Measurements from ENCODE around the gene PAPOLB. TPM values are rescaled to one million over a fixed set of nuclear protein-coding genes. Genes with fewer than 3 reads are reported as not detected.

PAPOLB gene
- total and polyA plus RNA-seq, 2 of the 8 experiments (the other 6 are each of a cell fraction or from before 2014, with no cell fraction given): 0.02 to 0.15 TPM

DNA sequence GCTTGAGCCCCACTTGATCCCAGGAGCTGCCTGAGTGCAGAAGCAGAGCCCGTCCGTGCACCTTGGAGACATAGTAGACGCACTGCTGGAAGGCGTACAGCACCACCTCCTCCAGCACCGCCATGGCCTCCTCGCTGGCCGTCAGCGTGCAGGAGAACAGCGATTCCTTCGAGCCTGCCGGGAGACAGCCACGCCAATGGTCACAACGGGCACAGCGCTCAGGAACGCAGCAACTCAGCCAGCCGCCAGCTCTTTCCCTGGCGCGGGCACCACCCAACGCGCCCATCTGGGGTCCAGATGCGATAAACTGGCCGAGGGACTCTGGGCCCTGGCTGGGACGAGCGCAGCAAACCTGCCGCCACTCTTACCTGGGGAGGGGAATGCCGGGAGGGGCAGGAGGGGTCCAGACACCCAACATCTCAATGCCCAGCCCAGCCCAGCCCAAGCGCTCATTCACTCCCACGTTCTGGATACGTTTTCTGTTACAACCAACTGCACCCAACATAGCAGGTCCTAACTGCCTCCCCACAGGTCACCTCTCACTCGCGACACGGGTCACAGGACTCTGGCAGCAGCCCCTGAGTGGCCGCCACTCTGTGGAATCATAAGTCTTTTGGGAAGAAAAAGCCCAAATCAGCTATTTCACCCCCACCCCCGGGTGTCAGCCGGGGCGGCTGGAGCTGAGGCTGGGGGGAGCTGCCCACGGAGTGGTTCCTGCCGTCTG is 44.5 kb downstream of the PAPOLB start:
- CTCF ChIA-PET (ENCODE audit: partially characterized antibody): interaction anchor here (0.7 to 4.8 kb wide), 9 partner anchors 12 to 65 kb away, joined by 3 to 59 read pairs (median 4); no protein-coding TSS in a partner anchor

More for the DNA sequence above, 44.5 kb downstream of the PAPOLB start:
- Histone ChIP-seq H3K4ac (replicated peaks; ENCODE audit: insufficient read length, low read depth, low read length) (no peak overlapping the region), H2BK15ac (ENCODE audit: low read length) (no peak overlapping the region), H2BK5ac (ENCODE audit: low read depth, low read length) (no peak overlapping the region), H4K91ac (replicated peaks; ENCODE audit: insufficient read length, low read length) (no peak overlapping the region), H2AK5ac (ENCODE audit: low read depth, low read length) (no peak overlapping the region), H3K23me2 (ENCODE audit: low read depth, low read length) (no peaks in the 10 kb centered on the region), H3K23ac (ENCODE audit: insufficient read length) (no peak overlapping the region), H4K8ac (ENCODE audit: extremely low read depth, insufficient read depth, low read length) (no peak overlapping the region), H2AFZ (ENCODE audit: low read length) (no peak overlapping the region), H3K4me1 (replicated peaks in 1 of 4; ENCODE audit: control insufficient read depth in 3 of 4, insufficient read depth in 4 of 4, low read length in 3 of 4) (no peaks in the 10 kb centered on the region), H3K79me2 (ENCODE audit: control insufficient read depth in 1 of 2, insufficient read depth in 2 of 2, low read length in 2 of 2) (no peaks in the 10 kb centered on the region), H3K27me3 (replicated peaks in 1 of 4; ENCODE audit: control insufficient read depth in 3 of 4, extremely low read depth in 1 of 4, insufficient read depth in 3 of 4, low read length in 3 of 4) (no peaks in the 10 kb centered on the region), H3K4me2 (ENCODE audit: insufficient read depth in 1 of 2, low read depth in 2 of 2, low read length in 2 of 2) (no peak overlapping the region), H3K36me3 (ENCODE audit: control insufficient read depth in 2 of 4, insufficient read depth in 4 of 4, low read length in 3 of 4) (no peaks in the 10 kb centered on the region), H2BK12ac (ENCODE audit: low read depth, low read length) (no peak overlapping the region), H4K20me1 (replicated peaks in 1 of 2; ENCODE audit: control insufficient read depth in 1 of 2, insufficient read depth in 2 of 2, low read length in 2 of 2) (peaks cover 0 to 2% of the 10 kb centered on the region in 2 experiments), H3K9ac (replicated peaks in 1 of 4; ENCODE audit: extremely low read depth in 1 of 4, low read depth in 3 of 4, low read length in 3 of 4) (no peak overlapping the region; a peak in 1 of 7 replicates), H3K14ac (ENCODE audit: insufficient read length) (no peak overlapping the region), H2BK120ac (replicated peaks; ENCODE audit: low read depth, low read length) (no peak overlapping the region), H3K79me1 (ENCODE audit: low read depth, low read length) (no peaks in the 10 kb centered on the region), H3K4me3 (ENCODE audit: extremely low read depth in 1 of 4, insufficient read depth in 2 of 4, low read depth in 3 of 4, low read length in 4 of 4) (no peak overlapping the region), H3K27ac (ENCODE audit: low read depth, low read length) (no peak overlapping the region), H3K56ac (replicated peaks; ENCODE audit: insufficient read length, low read depth, low read length) (no peak overlapping the region), H3K18ac (ENCODE audit: extremely low read depth, low read length) (no peak overlapping the region), H2BK20ac (ENCODE audit: low read length) (no peak overlapping the region), H3K9me3 (ENCODE audit: insufficient read depth in 2 of 2, low read depth in 1 of 2, low read length in 1 of 2) (no peaks in the 10 kb centered on the region), H4K5ac (ENCODE audit: insufficient read length, low read depth, low read length) (no peak overlapping the region)
- WGBS, 2 experiments (ENCODE audit: extremely low coverage in 1 of 2, insufficient coverage in 1 of 2, insufficient read length in 1 of 2, insufficient replicate concordance in 2 of 2, low coverage in 1 of 2, low lambda C conversion rate in 2 of 2, missing lambda C conversion rate in 1 of 2): 91% methylated on average over 31 of the region's 38 CpGs; no CpG with 5 or more reads in 1 of the 2 experiments
- POLR2A ChIA-PET (ENCODE audit: partially characterized antibody): interaction anchor here (0.7 to 1.3 kb wide), 5 partner anchors 10 to 45 kb away, joined by 3 to 5 read pairs (median 4); partner anchors contain the start of gene PAPOLB
- TF ChIP-seq TBP (IDR thresholded peaks at IDR 0.05; ENCODE audit: low read depth, low read length) (no peak), KDM4A (IDR thresholded peaks at IDR 0.05; ENCODE audit: low read depth, low read length, severe bottlenecking) (no peak), SP1 (IDR thresholded peaks at IDR 0.05; ENCODE audit: low read depth, low read length) (no peak), FOSL1 (IDR thresholded peaks at IDR 0.05; ENCODE audit: insufficient read depth, low read depth, low read length) (no peak)
- FAIRE-seq (no peak), DNase-seq (ENCODE audit: low read depth in 1 of 2, low spot score in 2 of 2) (no peak)

Data from H1 (cell line).